Prostate gland (tissue), 2 donors: ENCODE results near the gene ZNF263. TPM values are rescaled to one million over a fixed set of nuclear protein-coding genes. Genes with fewer than 3 reads are reported as not detected.

Experiments used
- DNase-seq: peaks from one replicate; pipeline ENCODE4 v3.0.0-alpha.2; 2019; ENCODE audit warnings: low spot score
- H3K27ac ChIP-seq, 2 donors: fragments of 200-600 bp; sonication (generic); 2 replicates each; pipeline ENCODE4 v1.5.1; 2017 to 2019
- H3K27me3 ChIP-seq: fragments of 200-600 bp; sonication (generic); replicated peaks from 2 replicates; pipeline ENCODE4 v1.5.1; 2019; ENCODE audit not compliant: insufficient read depth
- H3K36me3 ChIP-seq, 2 donors: fragments of 200-600 bp; sonication (generic); 1 replicate in 1 of 2; 2 replicates in 1 of 2; pipeline versions ENCODE4 v1.5.1 to v1.8.1; 2017 to 2019
- H3K4me1 ChIP-seq: fragments of 200-600 bp; sonication (generic); replicated peaks from 2 replicates; pipeline ENCODE4 v1.5.1; 2019
- H3K4me3 ChIP-seq, 2 donors: fragments of 200-600 bp; sonication (generic); 2 replicates each; pipeline ENCODE4 v1.5.1; 2017 to 2019
- H3K9me3 ChIP-seq: fragments of 200-600 bp; sonication (generic); 2 replicates; pipeline ENCODE4 v1.5.1; 2017
- CTCF ChIP-seq, 4 experiments: fragments of 200-600 bp in 2 of 4; fragments of 450-650 bp in 2 of 4; sonication (generic) in 2 of 4; IDR thresholded peaks; 1 replicate in 3 of 4; 2 replicates in 1 of 4; pipeline ENCODE4 v1.5.1; 2016 to 2019; ENCODE audit warnings: antibody characterized with exemption in 4 of 4, mild to moderate bottlenecking in 2 of 4, moderate library complexity in 2 of 4
- POLR2A ChIP-seq: fragments of 450-650 bp; IDR thresholded peaks from one replicate; pipeline ENCODE4 v1.6.1; 2016; ENCODE audit warnings: antibody characterized with exemption, mild to moderate bottlenecking
- POLR2AphosphoS5 ChIP-seq: sonication (generic); formaldehyde crosslinking; IDR thresholded peaks from one replicate; pipeline ENCODE4 v1.6.1; 2017; ENCODE audit warnings: antibody characterized with exemption
- WGBS: methylation state at CpG from one replicate; pipeline ENCODE4 v1.1.5; 2018; 5-methylcytosine and 5-hydroxymethylcytosine counted together
- intact Hi-C: fragments of 100-400 bp; cut with DNase I; formaldehyde crosslinking; loops from one replicate; pipeline ENCODE4 v1.14.2; 2022
- total RNA-seq, 2 donors: library from RNA; depleted of rRNA; stranded (reverse); fragments of >200 nt; gene quantifications; one replicate each; pipeline ENCODE4 v1.1.0, GENCODE V29; 2016

Gene ZNF263
- total RNA-seq, 2 donors from 2014 or later = 51.2 to 88.8 TPM

- no peak overlapping the region for H3K27ac ChIP-seq
- no peaks in the 10 kb centered on the region for H3K27me3 ChIP-seq
- H3K36me3 ChIP-seq = no peaks in the 10 kb centered on the region
- 38% methylated on average over 3 of the region's 3 CpGs for WGBS
- H3K4me1 ChIP-seq = no peaks in the 10 kb centered on the region
- TF ChIP-seq POLR2A (no peak), POLR2AphosphoS5 (no peak), CTCF (IDR thresholded peaks at IDR 0.05) (no peak)
- no peak overlapping the region for H3K4me3 ChIP-seq
- no peaks in the 10 kb centered on the region for H3K9me3 ChIP-seq
- no peak for DNase-seq
- intact Hi-C loops = no loop called here
Measured at GRCh38 chr16:3328104-3328503, 44.8 kb downstream of the ZNF263 start.

- H3K36me3 ChIP-seq = no peaks in the 10 kb centered on the region
- H3K9me3 ChIP-seq = no peaks in the 10 kb centered on the region
- H3K4me1 ChIP-seq = no peaks in the 10 kb centered on the region
- no peak overlapping the region for H3K4me3 ChIP-seq
- intact Hi-C loops = no loop called here
- no peaks in the 10 kb centered on the region for H3K27me3 ChIP-seq
- 59% methylated on average over 2 of the region's 2 CpGs for WGBS
- no peak for TF ChIP-seq POLR2A
- no peak for TF ChIP-seq CTCF (IDR thresholded peaks at IDR 0.05)
- no peak for TF ChIP-seq POLR2AphosphoS5
- DNase-seq = no peak
- no peak overlapping the region for H3K27ac ChIP-seq
Measured at GRCh38 chr16:3328643-3329042, 45.4 kb downstream of the ZNF263 start.

Other genes with a start within 250 kb of the ZNF263 start
- 10 to 100 TPM; 54.6 to 59.6 TPM for gene BICDL2, start 246.5 kb upstream of the ZNF263 start, total RNA-seq
- gene MMP25, start 236.9 kb upstream of the ZNF263 start, total RNA-seq = 1 to 10 TPM in 1 of 2 donors, under 1 TPM in 1; 0.74 to 1.4 TPM
- 10 to 100 TPM; 13.5 to 33.3 TPM for gene IL32, start 217.9 kb upstream of the ZNF263 start, total RNA-seq
- gene ZSCAN10, start 184.2 kb upstream of the ZNF263 start, total RNA-seq = under 1 TPM in 1 of 2 donors, not detected in 1; 0.57 TPM
- 10 to 100 TPM; 20.9 to 27.0 TPM for gene ZNF205, start 170.9 kb upstream of the ZNF263 start, total RNA-seq
- gene ZNF213, start 148.5 kb upstream of the ZNF263 start, total RNA-seq = 10 to 100 TPM; 18.4 to 28.1 TPM
- gene OR1F1, start 95.3 kb upstream of the ZNF263 start, total RNA-seq = not detected
- gene ZNF200, start 48.3 kb upstream of the ZNF263 start, total RNA-seq = 10 to 100 TPM in 1 of 2 donors, 1 to 10 TPM in 1; 8.2 to 18.6 TPM
- gene MEFV, start 26.9 kb upstream of the ZNF263 start, total RNA-seq = 1 to 10 TPM in 1 of 2 donors, under 1 TPM in 1; 0.77 to 5.9 TPM
- gene TIGD7, start 21.9 kb downstream of the ZNF263 start, total RNA-seq = 10 to 100 TPM in 1 of 2 donors, 1 to 10 TPM in 1; 4.4 to 15.5 TPM
- 10 to 100 TPM; 34.9 to 41.5 TPM for gene ZNF75A, start 22.0 kb downstream of the ZNF263 start, total RNA-seq
- gene OR2C1, start 72.4 kb downstream of the ZNF263 start, total RNA-seq = 1 to 10 TPM in 1 of 2 donors, not detected in 1; 1.1 TPM
- gene ZSCAN32, start 117.5 kb downstream of the ZNF263 start, total RNA-seq = 10 to 100 TPM; 15.2 to 17.4 TPM
- gene ZNF174, start 117.7 kb downstream of the ZNF263 start, total RNA-seq = 10 to 100 TPM; 11.2 to 19.8 TPM
- gene ZNF597, start 160.0 kb downstream of the ZNF263 start, total RNA-seq = 1 to 10 TPM; 2.1 to 9.5 TPM
- 10 to 100 TPM; 48.1 to 99.2 TPM for gene NAA60, start 160.2 kb downstream of the ZNF263 start, total RNA-seq
- 1 to 10 TPM in 1 of 2 donors, not detected in 1; 1.1 TPM for gene C16orf90, start 212.0 kb downstream of the ZNF263 start, total RNA-seq
- gene CLUAP1, start 217.5 kb downstream of the ZNF263 start, total RNA-seq = 10 to 100 TPM; 17.9 to 35.1 TPM